Neural cell (in vitro differentiated cells): ENCODE data around the gene PRIMPOL. TPM values are rescaled to one million over a fixed set of nuclear protein-coding genes. Genes with fewer than 3 reads are reported as not detected.

Source experiments
- H2AFZ ChIP-seq: fragments of 200-600, 300-800 bp; sonication (generic), shearing (Covaris generic); 2 replicates; pipeline ENCODE4 v1.6.0; 2014; ENCODE audit warnings: low read depth, mild to moderate bottlenecking, antibody characterized with exemption, low read length, moderate library complexity
- H3F3A ChIP-seq: fragments of 200-600 bp; shearing (Covaris generic); 2 replicates; pipeline ENCODE4 v1.6.1; 2016; ENCODE audit warnings: mild to moderate bottlenecking, moderate library complexity, mixed read lengths, antibody characterized with exemption, low read length; ENCODE audit not compliant: insufficient read depth, poor library complexity, severe bottlenecking
- H3K27ac ChIP-seq: fragments of 200-600, 300-800 bp; sonication (generic), shearing (Covaris generic); 2 replicates; pipeline ENCODE4 v1.5.1; 2014; ENCODE audit warnings: mild to moderate bottlenecking, low read length, moderate library complexity
- H3K27me3 ChIP-seq: fragments of 300-800, 200-600 bp; sonication (generic), shearing (Covaris generic); 2 replicates; pipeline ENCODE4 v1.6.0; 2014; ENCODE audit warnings: mild to moderate bottlenecking, low read depth, low read length, moderate library complexity; ENCODE audit not compliant: insufficient read depth
- H3K36me3 ChIP-seq: fragments of 300-800, 200-600 bp; sonication (generic), shearing (Covaris generic); 2 replicates; pipeline ENCODE4 v1.5.1; 2014; ENCODE audit warnings: mild to moderate bottlenecking, antibody characterized with exemption, low read length, moderate library complexity; ENCODE audit not compliant: insufficient read depth
- H3K4me2 ChIP-seq: fragments of 300-800, 200-600 bp; sonication (generic), shearing (Covaris generic); 2 replicates; pipeline ENCODE4 v1.6.0; 2014; ENCODE audit warnings: mild to moderate bottlenecking, low read length
- H3K4me3 ChIP-seq: fragments of 300-800, 200-600 bp; sonication (generic), shearing (Covaris generic); 2 replicates; pipeline ENCODE4 v1.5.1; 2014; ENCODE audit warnings: mild to moderate bottlenecking, low read length, moderate library complexity
- H3K79me2 ChIP-seq: fragments of 200-600 bp; shearing (Covaris generic); replicated peaks from 2 replicates; pipeline ENCODE4 v1.6.0; 2014; ENCODE audit warnings: mild to moderate bottlenecking, low read length, moderate library complexity; ENCODE audit not compliant: insufficient read depth
- H3K9ac ChIP-seq: fragments of 300-800, 200-600 bp; sonication (generic), shearing (Covaris generic); 2 replicates; pipeline ENCODE4 v1.6.1; 2016; ENCODE audit warnings: mild to moderate bottlenecking, low read length, mixed read lengths
- H3K9me2 ChIP-seq: fragments of 200-600 bp; shearing (Covaris generic); 2 replicates; pipeline ENCODE4 v1.6.1; 2016; ENCODE audit warnings: mild to moderate bottlenecking, low read length, mixed read lengths; ENCODE audit not compliant: insufficient read depth
- H3K9me3 ChIP-seq: fragments of 200-600, 300-800 bp; sonication (generic), shearing (Covaris generic); 2 replicates; pipeline ENCODE4 v1.6.1; 2016; ENCODE audit warnings: mild to moderate bottlenecking, mixed run types, low read length, moderate library complexity, mixed read lengths
- H4K20me1 ChIP-seq: fragments of 200-600 bp; shearing (Covaris generic); 2 replicates; pipeline ENCODE4 v1.6.1; 2016; ENCODE audit warnings: mild to moderate bottlenecking, mixed run types; ENCODE audit not compliant: insufficient read depth
- EP300 ChIP-seq: fragments of 450-650 bp; conservative IDR thresholded peaks from 2 replicates; pipeline ENCODE4 v1.6.1; 2014; ENCODE audit warnings: antibody characterized with exemption, mild to moderate bottlenecking, moderate library complexity; ENCODE audit not compliant: poor library complexity, severe bottlenecking
- EZH2 ChIP-seq: fragments of 200-600, 300-800 bp; shearing (Covaris generic), sonication (generic); IDR thresholded peaks from 2 replicates; pipeline ENCODE4 v1.6.1; 2014; ENCODE audit warnings: antibody characterized with exemption, low read length, borderline replicate concordance, mild to moderate bottlenecking; ENCODE audit not compliant: insufficient read depth, poor library complexity, severe bottlenecking
- MXI1 ChIP-seq: fragments of 450-650 bp; conservative IDR thresholded peaks from 2 replicates; pipeline ENCODE4 v1.6.1; 2014; ENCODE audit warnings: antibody characterized with exemption, mild to moderate bottlenecking; ENCODE audit not compliant: poor library complexity, severe bottlenecking
- POLR2AphosphoS5 ChIP-seq: IDR thresholded peaks from 2 replicates; pipeline ENCODE4 v1.6.1; 2012
- RAD21 ChIP-seq: fragments of 450-650 bp; conservative IDR thresholded peaks from 2 replicates; pipeline ENCODE4 v1.6.1; 2014; ENCODE audit warnings: antibody characterized with exemption, mild to moderate bottlenecking, moderate library complexity
- SMC3 ChIP-seq: fragments of 450-650 bp; conservative IDR thresholded peaks from 2 replicates; pipeline ENCODE4 v1.6.1; 2014; ENCODE audit warnings: antibody characterized with exemption, mild to moderate bottlenecking, moderate library complexity; ENCODE audit not compliant: poor library complexity
- TAF1 ChIP-seq: IDR thresholded peaks from 2 replicates; pipeline ENCODE4 v1.6.1; 2012; ENCODE audit warnings: low read depth
- polyA plus RNA-seq: library from polyadenylated mRNA; depleted of rRNA; stranded (reverse); fragments of >200 nt; gene quantifications from 2 replicates; pipeline ENCODE4 v1.2.3, GENCODE V29; 2014
- TF ChIP-seq, protein P1 (sequence below): fragments of 450-650 bp; IDR thresholded peaks from 2 replicates; pipeline ENCODE4 v1.5.1; 2014; ENCODE audit warnings: antibody characterized with exemption, mild to moderate bottlenecking, moderate library complexity; ENCODE audit not compliant: poor library complexity, severe bottlenecking
- TF ChIP-seq, protein P2 (sequence below): IDR thresholded peaks from 2 replicates; pipeline ENCODE4 v1.6.1; 2012; ENCODE audit warnings: borderline replicate concordance

Gene PRIMPOL
- polyA plus RNA-seq, 1 donor from 2014 or later: 23.6 TPM

DNA sequence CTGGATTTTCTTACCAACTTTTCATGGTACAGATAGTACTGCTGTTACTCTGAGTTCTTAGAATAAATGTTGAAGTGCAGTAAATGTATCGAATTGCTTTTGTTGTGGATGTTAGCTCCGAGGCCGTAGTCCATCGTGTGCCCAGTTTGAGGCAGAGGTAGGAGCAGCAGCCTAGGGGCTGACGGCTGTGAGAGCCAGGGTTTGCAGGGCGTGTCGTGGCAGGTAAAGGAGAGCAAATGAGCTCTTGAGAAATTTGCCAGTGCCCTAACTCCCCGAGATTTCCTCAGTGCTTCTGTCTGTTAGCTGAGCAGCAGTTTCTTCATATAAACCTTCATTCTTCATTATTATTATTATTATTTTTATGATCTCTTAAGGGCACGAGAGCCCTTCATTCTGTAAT, 21.6 kb downstream of the PRIMPOL start:
- H3K9ac ChIP-seq: no peak overlapping the region
- no peaks in the 10 kb centered on the region for H3K36me3 ChIP-seq
- no peaks in the 10 kb centered on the region for H4K20me1 ChIP-seq
- H3F3A ChIP-seq: no peaks in the 10 kb centered on the region
- no peaks in the 10 kb centered on the region for H3K9me2 ChIP-seq
- H3K9me3 ChIP-seq: no peaks in the 10 kb centered on the region
- H3K79me2 ChIP-seq: no peaks in the 10 kb centered on the region
- TF ChIP-seq, protein P1, sequence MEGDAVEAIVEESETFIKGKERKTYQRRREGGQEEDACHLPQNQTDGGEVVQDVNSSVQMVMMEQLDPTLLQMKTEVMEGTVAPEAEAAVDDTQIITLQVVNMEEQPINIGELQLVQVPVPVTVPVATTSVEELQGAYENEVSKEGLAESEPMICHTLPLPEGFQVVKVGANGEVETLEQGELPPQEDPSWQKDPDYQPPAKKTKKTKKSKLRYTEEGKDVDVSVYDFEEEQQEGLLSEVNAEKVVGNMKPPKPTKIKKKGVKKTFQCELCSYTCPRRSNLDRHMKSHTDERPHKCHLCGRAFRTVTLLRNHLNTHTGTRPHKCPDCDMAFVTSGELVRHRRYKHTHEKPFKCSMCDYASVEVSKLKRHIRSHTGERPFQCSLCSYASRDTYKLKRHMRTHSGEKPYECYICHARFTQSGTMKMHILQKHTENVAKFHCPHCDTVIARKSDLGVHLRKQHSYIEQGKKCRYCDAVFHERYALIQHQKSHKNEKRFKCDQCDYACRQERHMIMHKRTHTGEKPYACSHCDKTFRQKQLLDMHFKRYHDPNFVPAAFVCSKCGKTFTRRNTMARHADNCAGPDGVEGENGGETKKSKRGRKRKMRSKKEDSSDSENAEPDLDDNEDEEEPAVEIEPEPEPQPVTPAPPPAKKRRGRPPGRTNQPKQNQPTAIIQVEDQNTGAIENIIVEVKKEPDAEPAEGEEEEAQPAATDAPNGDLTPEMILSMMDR: no peak
- no peak for TF ChIP-seq POLR2AphosphoS5
- no peak for TF ChIP-seq SMC3
- no peaks in the 10 kb centered on the region for H3K27me3 ChIP-seq
- no peak overlapping the region for H2AFZ ChIP-seq
- H3K27ac ChIP-seq: no peak overlapping the region
- H3K4me3 ChIP-seq: no peak overlapping the region
- H3K4me2 ChIP-seq: no peak overlapping the region

DNA sequence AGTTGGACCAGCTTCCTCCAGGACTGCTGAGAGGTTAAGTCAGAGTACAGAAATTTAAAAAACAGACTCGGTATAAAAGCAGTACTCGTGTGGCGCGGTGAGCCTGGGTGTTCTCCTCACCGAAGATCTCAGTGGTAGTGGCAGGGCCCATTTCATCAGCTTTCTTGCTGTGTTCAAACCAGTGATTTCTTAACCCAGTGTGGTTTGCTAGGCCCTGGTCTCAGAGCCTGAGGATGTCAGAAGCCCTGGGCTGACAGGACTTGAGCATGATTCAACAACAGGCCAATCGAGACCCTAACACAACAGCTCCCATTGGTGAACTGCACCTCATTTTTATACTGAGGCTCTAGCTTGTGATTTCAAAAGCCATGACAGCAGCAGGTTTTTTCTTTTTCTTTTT, 23.2 kb downstream of the PRIMPOL start:
- no peak for TF ChIP-seq RAD21
- TF ChIP-seq, protein P1: no peak
- TF ChIP-seq POLR2AphosphoS5: no peak
- no peak for TF ChIP-seq SMC3
- TF ChIP-seq EZH2: no peak
- TF ChIP-seq TAF1: no peak
- TF ChIP-seq, protein P2, sequence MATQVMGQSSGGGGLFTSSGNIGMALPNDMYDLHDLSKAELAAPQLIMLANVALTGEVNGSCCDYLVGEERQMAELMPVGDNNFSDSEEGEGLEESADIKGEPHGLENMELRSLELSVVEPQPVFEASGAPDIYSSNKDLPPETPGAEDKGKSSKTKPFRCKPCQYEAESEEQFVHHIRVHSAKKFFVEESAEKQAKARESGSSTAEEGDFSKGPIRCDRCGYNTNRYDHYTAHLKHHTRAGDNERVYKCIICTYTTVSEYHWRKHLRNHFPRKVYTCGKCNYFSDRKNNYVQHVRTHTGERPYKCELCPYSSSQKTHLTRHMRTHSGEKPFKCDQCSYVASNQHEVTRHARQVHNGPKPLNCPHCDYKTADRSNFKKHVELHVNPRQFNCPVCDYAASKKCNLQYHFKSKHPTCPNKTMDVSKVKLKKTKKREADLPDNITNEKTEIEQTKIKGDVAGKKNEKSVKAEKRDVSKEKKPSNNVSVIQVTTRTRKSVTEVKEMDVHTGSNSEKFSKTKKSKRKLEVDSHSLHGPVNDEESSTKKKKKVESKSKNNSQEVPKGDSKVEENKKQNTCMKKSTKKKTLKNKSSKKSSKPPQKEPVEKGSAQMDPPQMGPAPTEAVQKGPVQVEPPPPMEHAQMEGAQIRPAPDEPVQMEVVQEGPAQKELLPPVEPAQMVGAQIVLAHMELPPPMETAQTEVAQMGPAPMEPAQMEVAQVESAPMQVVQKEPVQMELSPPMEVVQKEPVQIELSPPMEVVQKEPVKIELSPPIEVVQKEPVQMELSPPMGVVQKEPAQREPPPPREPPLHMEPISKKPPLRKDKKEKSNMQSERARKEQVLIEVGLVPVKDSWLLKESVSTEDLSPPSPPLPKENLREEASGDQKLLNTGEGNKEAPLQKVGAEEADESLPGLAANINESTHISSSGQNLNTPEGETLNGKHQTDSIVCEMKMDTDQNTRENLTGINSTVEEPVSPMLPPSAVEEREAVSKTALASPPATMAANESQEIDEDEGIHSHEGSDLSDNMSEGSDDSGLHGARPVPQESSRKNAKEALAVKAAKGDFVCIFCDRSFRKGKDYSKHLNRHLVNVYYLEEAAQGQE: no peak
- TF ChIP-seq MXI1: no peak
- no peak for TF ChIP-seq EP300
- no peak overlapping the region for H3K4me3 ChIP-seq
- H4K20me1 ChIP-seq: no peaks in the 10 kb centered on the region
- no peak overlapping the region for H3K27ac ChIP-seq
- H3K9ac ChIP-seq: no peak overlapping the region
- H3K79me2 ChIP-seq: no peaks in the 10 kb centered on the region
- no peaks in the 10 kb centered on the region for H3K27me3 ChIP-seq
- no peaks in the 10 kb centered on the region for H3K9me3 ChIP-seq
- H3F3A ChIP-seq: no peaks in the 10 kb centered on the region
- H3K9me2 ChIP-seq: no peaks in the 10 kb centered on the region
- no peak overlapping the region for H3K4me2 ChIP-seq
- H2AFZ ChIP-seq: no peak overlapping the region
- H3K36me3 ChIP-seq: no peaks in the 10 kb centered on the region
